Measurements from ENCODE around the gene RPH3AL.

The RPH3AL gene

GRCh38 chr17:337022-337420 lies 15.6 kb downstream of the RPH3AL start:
- TF ChIP-seq CTCF (IDR thresholded peaks at IDR 0.05; ENCODE audit: unreplicated experiment in 3 of 3), result no peak

GRCh38 chr17:336110-337021 lies 16.2 kb downstream of the RPH3AL start:
- no peaks in the 10 kb centered on the region for H3K9me3 Mint-ChIP-seq
- H3K27me3 Mint-ChIP-seq (ENCODE audit: low read depth), result peaks cover 21% of the 10 kb centered on the region
- H3K36me3 Mint-ChIP-seq (ENCODE audit: low read depth), result no peaks in the 10 kb centered on the region
- H3K27ac Mint-ChIP-seq, result peak overlapping the region; percentile 48 to 90 (median 79)
- H3K4me1 Mint-ChIP-seq, result peaks cover 78% of the 10 kb centered on the region
- no peak for TF ChIP-seq CTCF (IDR thresholded peaks at IDR 0.05; ENCODE audit: unreplicated experiment in 3 of 3)
- peak overlapping the region in 2 of 3 experiments; percentile 67 to 78 for H3K4me3 Mint-ChIP-seq

More at GRCh38 chr17:337022-337420, 15.6 kb downstream of the RPH3AL start:
- H3K36me3 Mint-ChIP-seq (ENCODE audit: low read depth), result no peaks in the 10 kb centered on the region
- no peaks in the 10 kb centered on the region for H3K9me3 Mint-ChIP-seq
- peaks cover 72% of the 10 kb centered on the region for H3K4me1 Mint-ChIP-seq
- peaks cover 16% of the 10 kb centered on the region for H3K27me3 Mint-ChIP-seq (ENCODE audit: low read depth)
- peak overlapping the region in 2 of 3 experiments; percentile 79 to 90 for H3K27ac Mint-ChIP-seq
- H3K4me3 Mint-ChIP-seq, result no peak overlapping the region

GRCh38 chr17:335691-336090 lies 16.9 kb downstream of the RPH3AL start:
- H3K4me3 Mint-ChIP-seq, result peak overlapping the region in 2 of 3 experiments; percentile 61 to 78
- peak overlapping the region; percentile 48 to 90 (median 79) for H3K27ac Mint-ChIP-seq
- no peak for TF ChIP-seq CTCF (IDR thresholded peaks at IDR 0.05; ENCODE audit: unreplicated experiment in 3 of 3)
- H3K36me3 Mint-ChIP-seq (ENCODE audit: low read depth), result no peaks in the 10 kb centered on the region
- H3K4me1 Mint-ChIP-seq, result peaks cover 79% of the 10 kb centered on the region
- no peaks in the 10 kb centered on the region for H3K9me3 Mint-ChIP-seq
- H3K27me3 Mint-ChIP-seq (ENCODE audit: low read depth), result peaks cover 17% of the 10 kb centered on the region

GRCh38 chr17:334974-335481 lies 17.6 kb downstream of the RPH3AL start:
- Mint-ChIP-seq H3K27ac (peak overlapping the region; percentile 62 to 90 (median 79)), H3K4me1 (peaks cover 85% of the 10 kb centered on the region), H3K27me3 (ENCODE audit: low read depth) (peaks cover 17% of the 10 kb centered on the region), H3K36me3 (ENCODE audit: low read depth) (no peaks in the 10 kb centered on the region), H3K4me3 (peak overlapping the region in 2 of 3 experiments; percentile 63 to 78), H3K9me3 (no peaks in the 10 kb centered on the region)
- TF ChIP-seq CTCF (IDR thresholded peaks at IDR 0.05; ENCODE audit: unreplicated experiment in 3 of 3), result no peak

- Mint-ChIP-seq H3K36me3 (ENCODE audit: low read depth) (no peaks in the 10 kb centered on the region), H3K4me1 (peaks cover 83% of the 10 kb centered on the region), H3K4me3 (peak overlapping the region; percentile 73 to 86 (median 80)), H3K27me3 (ENCODE audit: low read depth) (peaks cover 17% of the 10 kb centered on the region), H3K27ac (peak overlapping the region; percentile 91 to 100 (median 94)), H3K9me3 (no peaks in the 10 kb centered on the region)
- no peak for TF ChIP-seq CTCF (IDR thresholded peaks at IDR 0.05; ENCODE audit: unreplicated experiment in 3 of 3)
These were observed 18.8 kb downstream of the RPH3AL start for GRCh38 chr17:333626-334396.
